Bronchial epithelial cell (primary cell): ENCODE data around the gene CYP46A1. TPM values are rescaled to one million over a fixed set of nuclear protein-coding genes. Genes with fewer than 3 reads are reported as not detected.
A peak's percentile ranks its signal among the peaks of the same experiment; 100 is the strongest.

ENCODE experiments used
- DNase-seq: peaks from one replicate; pipeline ENCODE4 v3.0.0-alpha.2; 2010; ENCODE audit warnings: low read depth
- FAIRE-seq: peaks from 2 replicates; lab custom pipeline; 2011; peaks lifted over from hg19 to GRCh38; lab: Jason Lieb, UNC
- H3K27me3 ChIP-seq: 2 replicates; pipeline ENCODE4 v1.5.1; 2011; ENCODE audit warnings: low read length; ENCODE audit not compliant: control insufficient read depth, insufficient read depth
- H3K36me3 ChIP-seq: 2 replicates; pipeline ENCODE4 v1.5.1; 2011; ENCODE audit warnings: low read length; ENCODE audit not compliant: control insufficient read depth, insufficient read depth
- H3K4me3 ChIP-seq: 2 replicates; pipeline ENCODE4 v1.5.1; 2011; ENCODE audit warnings: mild to moderate bottlenecking, low read depth, low read length, control low read depth
- total RNA-seq: library from RNA; depleted of rRNA; stranded (reverse); fragments of >200 nt; gene quantifications from 2 replicates; pipeline ENCODE4 v1.2.1, GENCODE V29; 2014
- TF ChIP-seq, protein P1 (sequence below): IDR thresholded peaks from 2 replicates; pipeline ENCODE4 v1.5.1; 2011; ENCODE audit warnings: mild to moderate bottlenecking, moderate library complexity, low read length, control low read depth, inconsistent platforms; ENCODE audit not compliant: insufficient read depth, severe bottlenecking

CYP46A1 gene
- total RNA-seq, 1 donor from 2014 or later: not detected

DNA sequence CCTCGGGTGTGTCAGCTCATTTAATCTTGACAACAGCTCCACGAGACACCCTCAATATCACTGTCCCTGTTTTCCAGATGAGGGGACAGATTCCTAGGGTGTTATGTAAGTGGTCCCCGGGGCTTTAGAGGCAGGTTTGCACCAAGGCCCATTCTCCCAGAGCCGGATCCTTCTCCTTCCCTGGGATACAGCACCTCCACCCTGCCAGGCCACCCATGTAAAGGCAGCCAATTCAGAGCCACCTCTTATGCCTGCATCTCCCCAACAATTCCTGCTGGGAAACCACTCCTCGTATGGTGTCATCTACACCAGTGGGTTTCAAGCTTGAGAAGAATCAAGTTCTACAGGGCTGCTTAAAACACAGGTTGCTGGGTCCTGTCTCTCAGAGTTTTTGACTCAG, 4.1 kb upstream of the CYP46A1 start:
- DNase-seq (no peak), FAIRE-seq (no peak)
- H3K4me3 ChIP-seq: no peak overlapping the region
- H3K27me3 ChIP-seq: peaks cover 4% of the 10 kb centered on the region
- no peaks in the 10 kb centered on the region for H3K36me3 ChIP-seq
- TF ChIP-seq, protein P1, sequence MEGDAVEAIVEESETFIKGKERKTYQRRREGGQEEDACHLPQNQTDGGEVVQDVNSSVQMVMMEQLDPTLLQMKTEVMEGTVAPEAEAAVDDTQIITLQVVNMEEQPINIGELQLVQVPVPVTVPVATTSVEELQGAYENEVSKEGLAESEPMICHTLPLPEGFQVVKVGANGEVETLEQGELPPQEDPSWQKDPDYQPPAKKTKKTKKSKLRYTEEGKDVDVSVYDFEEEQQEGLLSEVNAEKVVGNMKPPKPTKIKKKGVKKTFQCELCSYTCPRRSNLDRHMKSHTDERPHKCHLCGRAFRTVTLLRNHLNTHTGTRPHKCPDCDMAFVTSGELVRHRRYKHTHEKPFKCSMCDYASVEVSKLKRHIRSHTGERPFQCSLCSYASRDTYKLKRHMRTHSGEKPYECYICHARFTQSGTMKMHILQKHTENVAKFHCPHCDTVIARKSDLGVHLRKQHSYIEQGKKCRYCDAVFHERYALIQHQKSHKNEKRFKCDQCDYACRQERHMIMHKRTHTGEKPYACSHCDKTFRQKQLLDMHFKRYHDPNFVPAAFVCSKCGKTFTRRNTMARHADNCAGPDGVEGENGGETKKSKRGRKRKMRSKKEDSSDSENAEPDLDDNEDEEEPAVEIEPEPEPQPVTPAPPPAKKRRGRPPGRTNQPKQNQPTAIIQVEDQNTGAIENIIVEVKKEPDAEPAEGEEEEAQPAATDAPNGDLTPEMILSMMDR: no peak

DNA sequence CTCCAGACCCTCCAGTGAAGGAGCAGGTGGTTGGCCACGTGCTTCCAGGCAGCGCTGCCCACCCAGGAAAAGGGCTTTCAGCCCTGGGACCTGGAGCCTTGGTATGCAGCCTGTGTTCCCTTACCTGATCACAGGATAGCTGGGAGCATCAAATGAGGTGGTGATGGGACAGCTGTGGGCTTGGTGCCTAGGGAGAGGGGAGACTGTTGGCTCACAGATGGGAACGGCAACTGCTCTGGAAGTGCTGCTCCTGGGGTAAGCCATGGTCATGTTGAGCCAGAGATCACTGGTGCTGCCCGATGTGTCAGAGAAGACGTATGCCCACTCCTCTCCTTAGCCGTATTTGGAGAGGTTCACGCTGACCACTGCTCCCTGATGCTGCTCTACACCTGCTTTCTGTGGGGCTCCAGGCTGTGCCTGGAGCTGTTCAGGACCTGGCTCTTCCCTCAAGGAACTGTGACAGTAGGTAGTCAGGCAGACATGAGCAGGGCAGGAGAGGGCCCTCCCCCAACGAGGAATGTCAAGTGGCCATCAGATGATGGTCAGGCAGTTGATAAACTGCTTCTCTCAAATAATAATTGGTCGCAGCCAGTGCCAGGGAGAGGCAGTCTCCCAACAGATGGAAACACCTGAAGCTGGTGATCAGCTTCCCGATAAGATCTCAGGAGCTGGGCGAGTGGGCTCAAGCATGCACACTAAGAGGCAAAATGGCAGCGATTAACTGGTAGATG, 2.8 kb upstream of the CYP46A1 start:
- TF ChIP-seq, protein P1: no peak
- no peak overlapping the region for H3K4me3 ChIP-seq
- DNase-seq: no peak
- no peaks in the 10 kb centered on the region for H3K36me3 ChIP-seq
- peaks cover 3% of the 10 kb centered on the region for H3K27me3 ChIP-seq
- FAIRE-seq: no peak

DNA sequence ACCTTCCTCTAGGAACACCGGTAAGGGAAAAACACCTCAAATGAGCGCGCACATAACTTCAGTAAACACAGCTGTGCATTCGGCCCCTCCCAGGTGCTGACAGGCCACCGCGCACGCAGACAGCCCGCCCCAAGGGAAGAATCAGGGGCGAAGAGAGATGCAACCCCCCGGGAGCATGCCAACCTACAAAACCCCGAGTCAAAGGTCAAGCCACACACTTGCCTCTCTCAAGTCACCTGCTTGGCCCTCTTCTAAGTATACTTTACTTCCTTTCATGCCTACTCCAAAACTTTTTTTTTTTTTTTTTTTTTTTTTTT, 2.3 kb upstream of the CYP46A1 start:
- TF ChIP-seq, protein P1: no peak
- DNase-seq (no peak), FAIRE-seq (no peak)
- Histone ChIP-seq H3K27me3 (peaks cover 3% of the 10 kb centered on the region), H3K36me3 (no peaks in the 10 kb centered on the region), H3K4me3 (no peak overlapping the region)

DNA sequence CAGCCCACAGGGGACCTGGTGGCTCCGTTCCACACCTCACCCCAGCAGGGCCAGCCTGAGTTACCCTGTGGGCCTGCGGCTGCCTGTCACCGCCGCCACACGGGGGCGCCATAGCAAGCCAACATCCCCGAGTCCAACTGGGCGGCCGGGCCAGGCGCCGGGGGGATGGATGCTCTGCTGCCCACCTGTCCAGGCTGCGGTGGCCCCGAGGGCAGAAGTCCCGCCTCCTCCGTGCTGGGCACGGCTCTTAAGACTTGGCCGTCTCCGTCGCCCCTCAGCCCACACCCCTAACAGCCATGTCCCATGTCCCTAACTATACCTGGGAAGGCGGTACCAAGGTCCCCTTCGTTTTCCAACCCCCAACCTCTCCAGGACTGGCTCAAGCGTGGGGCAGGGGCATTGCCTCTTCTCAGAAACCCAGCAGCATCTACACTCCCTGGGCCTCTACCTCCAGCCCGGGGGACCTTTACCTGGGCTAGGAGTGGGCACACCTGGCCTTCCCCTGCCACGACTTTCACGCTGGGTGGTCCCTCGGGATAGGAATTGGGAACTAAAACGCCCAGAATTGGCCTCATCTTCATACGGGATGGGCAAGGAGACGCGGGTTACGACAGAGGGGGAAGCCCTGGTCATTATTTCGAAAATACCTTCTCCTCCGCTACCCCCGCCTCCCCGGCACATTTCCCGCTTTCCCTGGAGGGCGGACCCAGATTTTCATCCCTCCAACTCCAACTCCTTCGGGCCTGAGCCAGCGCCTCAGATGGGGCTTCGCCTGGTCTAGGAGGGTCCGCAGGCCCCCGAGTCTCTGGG, 1.1 kb upstream of the CYP46A1 start:
- FAIRE-seq (no peak), DNase-seq (peak; percentile 31)
- Histone ChIP-seq H3K27me3 (peaks cover 3% of the 10 kb centered on the region), H3K36me3 (no peaks in the 10 kb centered on the region), H3K4me3 (peak overlapping the region; percentile 86)
- TF ChIP-seq, protein P1: peak; percentile 96

DNA sequence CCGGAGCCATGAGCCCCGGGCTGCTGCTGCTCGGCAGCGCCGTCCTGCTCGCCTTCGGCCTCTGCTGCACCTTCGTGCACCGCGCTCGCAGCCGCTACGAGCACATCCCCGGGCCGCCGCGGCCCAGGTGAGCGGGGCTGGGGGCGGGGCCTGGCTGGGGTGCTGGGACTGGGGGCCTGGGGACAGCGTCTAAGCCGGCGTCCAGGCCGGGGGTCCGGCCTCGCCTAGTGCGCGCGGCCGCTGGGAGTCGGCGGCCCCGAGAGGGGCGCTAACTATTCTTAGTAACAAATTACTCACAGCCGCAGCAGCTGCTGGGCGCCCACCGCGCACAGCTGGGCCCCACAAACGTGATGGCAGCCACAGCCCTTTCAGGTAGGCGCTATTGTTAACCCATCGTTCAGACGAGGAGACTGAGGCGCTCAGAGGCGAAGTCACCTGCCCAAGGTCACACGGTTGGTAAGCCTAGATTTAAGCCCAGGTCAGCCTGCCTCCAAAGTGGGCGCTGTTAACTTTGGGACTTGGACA, 374 bp downstream of the CYP46A1 start:
- FAIRE-seq (no peak), DNase-seq (no peak)

More for the DNA sequence above, 374 bp downstream of the CYP46A1 start:
- Histone ChIP-seq H3K36me3 (no peaks in the 10 kb centered on the region), H3K27me3 (peaks cover 5% of the 10 kb centered on the region), H3K4me3 (peak overlapping the region; percentile 46)
- TF ChIP-seq, protein P1: no peak
